ENCODE results near the gene SLC5A4. TPM values are rescaled to one million over a fixed set of nuclear protein-coding genes. Genes with fewer than 3 reads are reported as not detected.

Gene SLC5A4
- total RNA-seq, 2 donors from 2014 or later: not detected

DNA sequence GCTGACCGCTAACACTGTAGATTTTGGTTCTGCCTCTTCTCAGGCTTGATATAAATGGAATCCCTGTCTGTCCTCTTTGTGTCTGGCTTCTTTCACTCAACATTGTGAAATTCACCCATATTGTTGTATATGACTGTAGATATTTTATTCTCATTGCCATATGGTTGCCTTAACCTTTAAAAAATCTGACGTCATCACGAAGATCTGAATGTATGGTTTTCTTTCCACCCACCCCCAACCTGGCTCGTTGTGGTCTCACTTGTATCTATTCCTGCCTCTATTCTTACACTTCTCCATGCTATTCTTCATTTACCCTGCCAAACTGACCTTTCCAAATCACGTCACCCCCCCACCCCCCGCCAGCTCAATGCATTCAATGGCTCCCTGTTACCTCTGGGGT, 74.1 kb downstream of the SLC5A4 start:
- Mint-ChIP-seq H3K9me3 (no peaks in the 10 kb centered on the region), H3K36me3 (no peaks in the 10 kb centered on the region), H3K27ac (no peak overlapping the region)
- DNase-seq (ENCODE audit: low spot score in 2 of 2) (no peak), ATAC-seq (no peak)

DNA sequence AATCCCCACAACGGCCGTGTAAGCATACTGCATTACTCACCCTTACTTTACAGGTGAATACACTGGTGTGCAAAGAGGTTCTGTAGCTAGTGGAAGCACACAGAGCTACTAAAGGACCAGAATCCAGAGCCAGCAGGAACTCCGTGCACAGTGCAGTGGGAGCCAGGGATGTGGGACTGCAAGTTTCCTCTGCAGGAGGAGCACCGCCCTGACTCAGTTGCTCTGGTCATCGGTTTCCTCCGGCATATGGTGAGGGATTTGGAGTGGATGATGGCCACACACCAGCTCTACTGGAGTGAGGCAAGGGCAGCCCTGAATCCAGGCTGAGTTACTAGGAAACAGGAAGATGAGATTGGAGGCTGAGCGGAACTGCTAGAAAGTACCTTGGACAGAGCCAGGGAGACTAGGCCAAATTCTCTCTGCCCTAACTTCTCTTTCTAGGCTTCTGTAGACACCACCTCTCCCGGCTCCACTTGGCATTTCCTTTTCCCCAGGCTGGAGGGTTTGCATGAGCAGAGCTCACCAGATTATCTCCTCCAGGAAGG, 77.9 kb downstream of the SLC5A4 start:
- H3K9me3 Mint-ChIP-seq: no peaks in the 10 kb centered on the region
- ATAC-seq: no peak
- no peak overlapping the region for H3K27ac Mint-ChIP-seq
- no peaks in the 10 kb centered on the region for H3K36me3 Mint-ChIP-seq
- DNase-seq (ENCODE audit: low spot score in 2 of 2): no peak

GRCh38 chr22:32175683-32176644, 79.2 kb downstream of the SLC5A4 start:
- DNase-seq (ENCODE audit: low spot score in 2 of 2): no peak
- Mint-ChIP-seq H3K36me3 (no peaks in the 10 kb centered on the region), H3K9me3 (no peaks in the 10 kb centered on the region), H3K27ac (no peak overlapping the region)
- ATAC-seq: peak in 1 of 2 donors; percentile 49

GRCh38 chr22:32175115-32175514, 80.0 kb downstream of the SLC5A4 start:
- no peak for DNase-seq (ENCODE audit: low spot score in 2 of 2)
- ATAC-seq: no peak
- H3K27ac Mint-ChIP-seq: no peak overlapping the region
- H3K9me3 Mint-ChIP-seq: no peaks in the 10 kb centered on the region
- no peaks in the 10 kb centered on the region for H3K36me3 Mint-ChIP-seq

Other genes with a start within 250 kb of the SLC5A4 start
- not detected for gene SLC5A1, start 212.1 kb downstream of the SLC5A4 start, total RNA-seq
- not detected for gene C22orf42, start 96.0 kb downstream of the SLC5A4 start, total RNA-seq
- under 1 TPM in 1 of 2 donors, not detected in 1; 0.29 TPM for gene RFPL2, start 50.3 kb downstream of the SLC5A4 start, total RNA-seq
- not detected for gene RFPL3, start 102.5 kb upstream of the SLC5A4 start, total RNA-seq
- 10 to 100 TPM; 82.8 to 93.3 TPM for gene RTCB, start 156.9 kb upstream of the SLC5A4 start, total RNA-seq
- not detected for gene BPIFC, start 209.1 kb upstream of the SLC5A4 start, total RNA-seq
- 10 to 100 TPM; 71.0 to 93.0 TPM for gene FBXO7, start 219.5 kb upstream of the SLC5A4 start, total RNA-seq

Measured in activated naive CD4-positive, alpha-beta T cell treated with anti-CD3 and anti-CD28 coated beads, Interleukin-2, amount 50 U/mL, for 72 hours (primary cell).